RCC 7860 (cell line): Measurements from ENCODE around the gene MYH9.
"Not testable (repeated sequence)": the region's sequence is repeated elsewhere in the genome, so short reads cannot be mapped to it uniquely, and the experiment has no call there.

Source experiments
- DNase-seq: peaks from one replicate; pipeline ENCODE4 v3.0.0-alpha.2; 2015; ENCODE audit warnings: low spot score
- FAIRE-seq: peaks from 2 replicates; lab custom pipeline; 2012; peaks lifted over from hg19 to GRCh38; lab: Jason Lieb, UNC

Gene MYH9

GRCh38 chr22:36281781-36282327, 105.9 kb downstream of the MYH9 start:
- DNase-seq (no peak), FAIRE-seq (no peak)

GRCh38 chr22:36280379-36280778, 107.4 kb downstream of the MYH9 start:
- no peak for DNase-seq
- no peak for FAIRE-seq

DNA sequence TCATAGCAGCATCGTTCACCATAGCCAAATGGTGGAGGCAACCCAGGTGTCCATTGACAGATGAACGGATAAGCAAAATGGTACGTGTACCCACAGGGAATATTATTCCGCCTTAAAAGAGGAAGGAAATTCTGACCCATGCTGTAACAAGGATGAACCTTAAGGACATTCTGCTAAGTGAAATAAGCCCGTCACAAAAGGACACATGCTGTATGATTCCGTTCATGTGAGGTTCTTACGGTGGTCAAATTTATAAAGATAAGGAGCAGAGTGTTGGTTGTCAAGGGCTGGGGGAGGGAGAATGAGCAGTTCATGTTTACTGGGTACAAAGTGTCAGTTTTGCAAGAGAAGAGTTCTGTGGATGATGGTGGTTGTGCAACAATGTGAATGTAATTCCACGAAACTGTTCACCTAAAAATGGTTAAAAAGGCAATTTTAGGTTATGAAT, 108.5 kb downstream of the MYH9 start:
- no peak for FAIRE-seq
- no peak for DNase-seq

DNA sequence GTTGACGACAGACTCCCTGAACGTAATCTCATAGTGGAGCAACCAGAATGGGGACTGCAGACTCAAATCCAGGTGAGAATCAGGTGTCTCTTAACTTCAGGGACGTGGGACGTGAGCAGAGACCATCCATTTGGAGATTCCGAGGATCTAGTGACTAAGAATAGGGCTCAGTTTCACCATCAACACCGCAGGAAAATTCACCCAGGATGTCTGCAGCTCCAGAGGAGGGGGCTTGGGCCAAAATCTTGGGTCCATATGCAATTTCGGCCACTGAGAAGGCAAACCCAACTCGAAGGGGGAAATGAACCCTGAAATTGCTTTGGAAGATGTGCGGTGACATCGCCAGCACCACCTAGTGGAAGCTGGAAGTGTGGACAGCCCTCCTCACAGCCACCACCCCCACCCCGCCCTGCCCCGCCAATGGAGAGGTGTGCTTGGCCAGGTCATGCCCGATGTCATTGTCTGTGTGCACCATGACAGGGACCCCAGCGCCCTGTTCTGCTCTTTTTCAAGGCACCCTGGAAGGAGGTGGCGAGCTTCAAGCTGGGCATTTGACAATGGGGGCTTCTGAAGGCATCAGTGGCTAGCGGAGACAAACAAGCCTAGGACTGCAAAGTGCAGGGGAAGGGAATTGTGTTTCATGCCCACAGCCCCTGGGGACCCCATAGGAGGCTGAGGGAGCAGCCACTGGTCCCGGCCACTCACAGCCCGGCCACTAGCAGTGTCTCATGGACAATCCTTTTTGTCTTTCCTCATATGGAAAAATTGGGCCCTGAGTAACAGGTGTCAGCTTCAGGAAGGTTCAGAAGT, 110.1 kb downstream of the MYH9 start:
- FAIRE-seq (no peak), DNase-seq (peak; percentile 54)

GRCh38 chr22:36274531-36274930, 113.2 kb downstream of the MYH9 start:
- DNase-seq (no peak), FAIRE-seq (no peak)

- not testable (repeated sequence) for DNase-seq, FAIRE-seq
Observed at GRCh38 chr22:36271951-36272350, 115.8 kb downstream of the MYH9 start.

- not testable (repeated sequence) for FAIRE-seq, DNase-seq
Observed at GRCh38 chr22:36271231-36271630, 116.5 kb downstream of the MYH9 start.

GRCh38 chr22:36267896-36268485, 119.8 kb downstream of the MYH9 start:
- DNase-seq: no peak
- FAIRE-seq: no peak

DNA sequence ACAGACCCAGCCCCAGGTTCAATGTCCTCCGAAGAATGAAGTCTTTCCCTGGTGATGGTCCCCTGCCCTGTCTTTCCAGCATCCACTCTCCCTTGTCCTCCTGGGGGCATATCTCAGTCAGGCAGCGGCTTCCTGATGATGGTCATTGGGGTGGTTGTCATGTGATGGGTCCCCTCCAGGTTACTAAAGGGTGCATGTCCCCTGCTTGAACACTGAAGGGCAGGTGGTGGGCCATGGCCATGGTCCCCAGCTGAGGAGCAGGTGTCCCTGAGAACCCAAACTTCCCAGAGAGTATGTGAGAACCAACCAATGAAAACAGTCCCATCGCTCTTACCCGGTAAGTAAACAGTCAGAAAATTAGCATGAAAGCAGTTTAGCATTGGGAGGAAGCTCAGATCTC, 120.7 kb downstream of the MYH9 start:
- FAIRE-seq (no peak), DNase-seq (no peak)

- DNase-seq, FAIRE-seq: not testable (repeated sequence)
Observed at GRCh38 chr22:36263886-36264664, 123.7 kb downstream of the MYH9 start.

- not testable (repeated sequence) for DNase-seq, FAIRE-seq
Observed at GRCh38 chr22:36263216-36263673, 124.5 kb downstream of the MYH9 start.

DNA sequence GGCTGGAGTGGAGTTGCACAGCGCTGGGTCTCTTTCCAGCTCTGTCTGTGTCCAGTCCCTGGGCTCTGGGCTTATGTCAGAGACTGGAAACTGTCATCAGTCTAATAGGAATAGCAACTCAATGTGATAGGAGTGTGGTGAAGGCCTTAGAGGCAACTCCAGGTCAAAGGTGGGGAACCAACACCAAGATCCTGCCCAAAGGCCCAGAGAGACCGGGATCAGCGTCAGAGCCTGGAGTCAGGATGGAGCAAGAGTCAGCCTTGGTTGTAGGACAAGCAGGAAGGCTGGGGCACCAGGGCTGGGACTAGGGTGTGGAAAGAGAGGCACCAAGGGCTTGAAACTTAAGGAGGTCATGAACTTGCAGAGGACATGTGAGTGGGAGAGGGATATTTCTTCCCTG, 125.5 kb downstream of the MYH9 start:
- FAIRE-seq: not testable (repeated sequence)

DNA sequence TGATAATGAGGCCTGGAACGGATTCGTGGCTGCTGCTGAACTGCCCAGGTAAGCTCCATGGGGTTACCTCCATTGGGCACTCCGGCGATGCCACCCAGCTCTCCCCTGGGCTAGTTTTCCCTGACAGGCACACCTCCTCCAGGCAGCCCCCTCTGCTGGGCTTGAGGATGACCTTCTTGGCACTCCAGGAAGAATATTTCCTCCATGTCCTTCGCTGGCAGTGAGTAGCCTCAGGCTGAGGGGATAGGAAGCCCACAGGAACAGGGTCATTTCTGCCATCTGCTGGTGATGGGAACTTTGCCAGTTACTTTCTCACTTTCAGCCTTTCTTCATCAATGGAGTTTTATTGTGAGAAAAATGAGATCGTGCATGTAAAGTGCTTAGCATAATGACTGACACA, 126.1 kb downstream of the MYH9 start:
- DNase-seq, FAIRE-seq: not testable (repeated sequence)

More for the DNA sequence above, 125.5 kb downstream of the MYH9 start:
- not testable (repeated sequence) for DNase-seq

DNA sequence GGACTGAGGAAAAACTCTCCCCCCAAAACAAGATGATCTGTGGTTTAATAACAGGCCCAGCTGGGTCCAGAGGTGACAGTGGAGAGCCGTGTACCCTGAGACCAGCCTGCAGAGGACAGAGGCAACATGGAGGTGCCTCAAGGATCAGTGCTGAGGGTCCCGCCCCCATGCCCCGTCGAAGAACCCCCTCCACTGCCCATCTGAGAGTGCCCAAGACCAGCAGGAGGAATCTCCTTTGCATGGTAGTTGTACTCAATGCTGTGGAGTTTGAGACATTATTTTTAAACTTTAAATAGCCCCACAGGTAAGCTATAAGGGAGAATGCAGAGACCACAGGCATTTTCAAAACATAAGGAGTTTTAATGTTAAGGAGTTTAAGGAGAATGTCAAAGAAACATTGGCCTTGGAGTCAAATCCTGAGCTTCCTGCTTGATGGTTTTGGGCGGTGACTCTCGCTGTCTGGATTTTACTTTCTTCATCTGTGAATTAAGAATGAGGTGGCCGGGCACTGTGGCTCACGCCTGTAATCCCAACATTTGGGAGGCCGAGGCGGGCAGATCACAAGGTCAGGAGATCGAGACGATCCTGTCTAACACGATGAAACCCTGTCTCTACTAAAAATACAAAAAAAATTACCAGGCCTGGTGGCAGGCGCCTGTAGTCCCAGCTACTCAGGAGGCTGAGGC, 128.0 kb downstream of the MYH9 start:
- no peak for FAIRE-seq

DNA sequence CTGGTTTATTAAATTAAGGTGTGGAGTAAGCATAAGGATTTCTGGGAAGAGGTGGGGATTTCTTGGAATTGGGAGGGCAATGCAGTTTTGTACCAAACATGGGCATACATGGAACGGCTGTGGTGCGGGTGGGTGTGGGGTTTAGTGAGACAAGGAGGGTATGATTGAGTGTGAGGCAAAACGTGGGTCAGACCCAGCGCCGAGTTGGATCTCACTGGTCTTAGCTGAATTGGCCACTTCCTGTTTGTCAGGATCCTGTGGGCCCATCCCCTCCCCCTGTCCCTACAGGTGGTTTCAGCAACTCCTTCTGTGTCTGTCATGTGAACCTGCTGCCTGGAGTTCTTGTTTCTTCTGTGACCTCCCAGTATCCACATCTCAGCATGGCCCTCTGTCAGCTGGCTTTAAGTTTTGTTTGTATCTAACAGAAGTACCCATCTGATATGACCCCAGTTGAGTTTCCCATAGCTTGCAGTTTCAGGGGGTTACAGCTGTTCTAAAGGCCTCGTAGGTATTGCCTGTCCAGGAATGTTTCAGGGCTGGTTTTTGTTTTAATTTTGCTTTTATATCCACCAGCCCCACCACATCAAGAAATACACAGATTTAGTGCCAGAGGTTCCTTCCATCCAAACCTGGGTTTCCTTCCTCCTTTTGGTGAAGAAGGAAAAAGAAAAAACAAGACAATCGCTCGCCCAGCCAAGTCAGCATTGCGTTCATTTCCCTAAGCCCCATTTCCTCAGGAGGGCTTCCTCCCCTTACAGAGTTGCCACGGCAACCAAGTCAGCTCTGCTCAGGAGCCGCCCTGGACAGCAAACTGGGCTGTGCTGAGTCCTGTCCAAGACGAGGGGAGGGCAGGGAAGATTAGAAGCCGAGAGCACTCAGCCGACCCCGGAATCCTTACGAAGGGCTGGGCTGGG, 128.8 kb downstream of the MYH9 start:
- FAIRE-seq (no peak), DNase-seq (no peak)

More for the DNA sequence above, 128.0 kb downstream of the MYH9 start:
- no peak for DNase-seq

DNA sequence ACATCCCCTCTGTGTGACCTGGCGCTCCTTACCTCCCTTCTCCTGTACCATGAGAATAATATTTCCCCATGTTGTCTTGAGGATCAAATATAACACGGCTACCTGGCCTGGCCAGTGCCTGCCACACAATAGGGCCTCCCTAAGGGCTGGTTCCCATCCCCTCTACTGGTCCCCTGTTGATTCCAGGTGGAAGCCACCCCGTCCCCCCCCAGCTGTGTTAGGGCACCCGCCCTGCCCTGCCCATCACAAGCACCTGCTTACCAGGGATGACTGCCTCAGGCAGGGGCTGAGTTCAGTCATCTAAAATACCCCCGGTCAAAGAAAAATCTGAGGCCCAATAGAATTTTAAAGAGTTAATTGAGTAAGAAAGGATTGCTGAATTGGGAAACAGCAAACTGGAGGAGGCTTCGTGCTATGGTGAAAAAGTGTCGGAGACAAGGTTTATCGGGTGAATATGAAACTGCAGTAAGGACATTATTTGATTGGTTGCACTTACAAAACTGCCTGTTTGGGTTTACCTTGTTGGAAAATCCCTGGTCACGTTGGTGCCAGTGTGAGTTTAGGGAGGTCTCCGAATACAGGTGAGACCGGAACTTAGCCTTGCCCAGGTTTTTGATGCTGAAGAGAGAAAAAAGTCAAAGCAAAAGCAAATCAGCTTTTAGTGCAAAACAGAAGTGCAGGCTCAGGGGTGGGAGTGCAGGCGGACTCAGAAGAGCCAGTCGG, 129.7 kb downstream of the MYH9 start:
- FAIRE-seq (no peak), DNase-seq (no peak)

- FAIRE-seq (no peak), DNase-seq (no peak)
Observed at GRCh38 chr22:36257308-36257707, 130.5 kb downstream of the MYH9 start.

- FAIRE-seq: no peak
- DNase-seq: no peak
Observed at GRCh38 chr22:36256478-36256877, 131.3 kb downstream of the MYH9 start.

DNA sequence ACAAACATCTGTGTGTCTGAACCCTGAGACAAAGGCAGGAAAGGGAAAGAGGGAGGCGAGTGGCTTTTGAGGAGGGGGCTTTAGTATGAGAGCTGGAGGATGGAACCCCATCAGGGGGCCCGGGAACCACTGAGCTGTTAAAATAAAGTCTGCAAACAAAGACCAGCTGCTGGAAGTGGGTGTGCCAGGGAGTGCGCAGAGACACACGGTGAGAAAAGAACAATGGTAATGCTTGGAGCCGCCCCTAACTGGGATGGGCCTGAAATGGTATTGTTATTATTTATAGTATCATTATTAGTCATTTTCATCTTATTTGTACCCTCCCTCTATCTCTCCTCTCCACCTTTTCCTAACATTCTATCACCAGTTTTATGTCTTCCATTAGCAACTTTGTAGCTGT, 132.2 kb downstream of the MYH9 start:
- not testable (repeated sequence) for DNase-seq, FAIRE-seq
